ENCODE measurements around the gene SYNPR.

GRCh38 chr3:63576846-63577245 is 298.7 kb downstream of the SYNPR start:
- TF ChIP-seq CTCF (IDR thresholded peaks at IDR 0.05) (no peak), POLR2A (IDR thresholded peaks at IDR 0.05) (no peak)
